GM18861 (cell line): ENCODE measurements around the gene GAPDHS.

Experiments used
- ATAC-seq: cut with Tn5 transposase; IDR thresholded peaks from one replicate; pipeline ENCODE4 v1.9.1; 2021; ENCODE audit not compliant: unreplicated experiment

The GAPDHS gene

DNA sequence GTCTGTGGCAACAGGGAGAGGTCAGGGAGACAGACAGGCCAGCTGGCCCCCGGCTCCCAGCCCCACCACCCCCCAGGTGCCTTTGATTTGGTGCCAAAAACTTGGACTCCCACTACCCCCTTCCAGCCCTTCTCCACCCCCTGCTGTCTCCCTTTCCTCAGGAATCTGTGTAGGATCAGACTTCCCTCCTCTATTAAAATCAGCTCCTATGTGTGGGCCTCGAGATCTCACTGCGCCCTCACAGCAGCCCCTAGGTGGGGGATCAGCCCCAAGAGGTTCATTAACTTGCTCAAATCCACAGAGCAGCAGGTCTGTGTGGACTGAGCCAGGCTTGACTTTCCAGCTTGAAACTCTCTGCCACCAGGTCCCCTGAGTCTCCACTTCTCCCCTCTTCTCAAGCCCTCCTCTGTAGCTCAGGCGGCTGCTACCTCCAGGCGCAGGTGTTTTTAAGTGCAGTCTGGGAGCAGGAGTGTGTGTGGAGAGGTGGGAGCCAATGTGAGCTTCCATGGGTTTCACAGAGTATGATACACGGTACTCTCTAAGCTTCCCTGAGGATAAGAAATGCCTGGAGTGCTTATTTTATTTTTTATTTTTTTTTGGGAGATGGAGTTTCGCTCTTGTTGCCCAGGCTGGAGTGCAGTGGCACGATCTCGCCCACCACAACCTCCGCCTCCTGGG lies 1.7 kb downstream of the GAPDHS start:
- no peak for ATAC-seq

DNA sequence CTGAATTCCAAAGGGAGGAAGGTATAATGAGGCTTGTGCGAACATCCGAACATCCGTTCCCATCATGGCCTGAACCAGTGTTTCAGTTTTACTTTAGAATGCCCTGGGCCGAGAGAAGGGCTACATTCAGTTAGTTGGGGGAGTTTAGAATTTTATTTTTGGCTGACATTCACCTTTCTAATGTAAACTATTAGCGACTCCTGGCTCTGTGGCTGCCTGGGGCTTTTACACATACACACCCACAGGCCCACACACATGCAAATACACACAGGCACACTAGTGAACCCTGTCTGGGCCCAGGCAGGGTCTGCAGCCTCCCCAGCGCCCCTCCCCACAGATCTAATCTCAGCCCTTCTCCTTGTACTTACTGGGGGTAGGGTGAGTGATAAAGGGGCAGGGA lies 6.1 kb downstream of the GAPDHS start:
- no peak for ATAC-seq

GRCh38 chr19:35539850-35540249 lies 6.6 kb downstream of the GAPDHS start:
- no peak for ATAC-seq

DNA sequence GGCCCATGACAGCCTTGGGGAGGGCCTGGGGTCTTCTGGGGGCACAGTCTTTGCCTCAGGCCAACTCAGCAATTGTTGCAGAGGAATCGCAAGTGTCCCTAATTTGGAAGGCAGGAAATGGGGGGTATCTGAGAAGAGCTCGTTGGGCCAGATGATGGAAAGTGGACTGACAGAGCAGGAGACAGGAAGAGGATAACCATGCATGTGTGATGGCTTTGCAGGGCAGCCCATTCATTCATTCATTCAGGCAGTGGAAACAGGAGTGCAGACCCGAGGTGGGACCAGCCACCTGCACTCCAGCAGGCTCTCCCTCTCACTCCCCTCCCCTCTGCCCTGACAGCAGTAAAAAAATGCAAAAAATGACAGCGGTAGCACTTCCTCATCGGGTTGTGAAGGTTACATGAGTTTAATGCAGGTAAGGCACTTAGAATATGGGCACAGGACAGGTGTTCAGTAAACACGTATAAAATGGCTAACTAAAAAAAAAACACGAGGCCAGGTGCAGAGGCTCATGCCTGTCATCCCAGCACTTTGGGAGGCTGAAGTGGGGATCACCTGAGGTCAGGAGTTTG lies 7.2 kb downstream of the GAPDHS start:
- no peak for ATAC-seq

GRCh38 chr19:35542209-35542608 lies 9.0 kb downstream of the GAPDHS start:
- no peak for ATAC-seq

DNA sequence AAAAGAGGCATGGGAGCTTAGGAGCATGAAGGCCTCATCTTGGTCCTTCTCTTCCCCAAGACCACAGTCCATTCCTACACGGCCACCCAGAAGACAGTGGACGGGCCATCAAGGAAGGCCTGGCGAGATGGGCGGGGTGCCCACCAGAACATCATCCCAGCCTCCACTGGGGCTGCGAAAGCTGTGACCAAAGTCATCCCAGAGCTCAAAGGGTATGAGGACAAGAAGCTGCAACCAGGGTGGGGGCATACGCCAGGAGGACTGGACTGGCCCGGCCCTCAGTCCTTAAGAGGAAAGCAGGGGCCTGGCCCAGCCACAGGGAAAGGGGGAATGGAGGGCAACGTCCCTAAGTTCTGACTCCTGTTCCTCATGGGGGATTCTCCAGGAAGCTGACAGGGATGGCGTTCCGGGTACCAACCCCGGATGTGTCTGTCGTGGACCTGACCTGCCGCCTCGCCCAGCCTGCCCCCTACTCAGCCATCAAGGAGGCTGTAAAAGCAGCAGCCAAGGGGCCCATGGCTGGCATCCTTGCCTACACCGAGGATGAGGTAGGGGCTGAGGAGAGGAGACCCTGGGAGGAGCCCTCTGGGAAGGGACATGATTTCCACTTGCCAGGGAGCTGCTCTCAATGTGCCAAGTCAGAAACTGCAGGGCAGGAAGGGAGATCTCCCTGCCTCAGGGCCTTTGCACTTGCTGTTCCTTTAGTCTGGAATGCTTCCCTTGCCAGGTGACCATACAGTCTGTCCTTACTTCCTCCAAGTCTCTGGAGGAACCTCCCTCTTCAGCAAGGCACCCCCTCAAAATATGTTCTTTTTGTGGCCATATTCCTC lies 10.2 kb downstream of the GAPDHS start:
- no peak for ATAC-seq

DNA sequence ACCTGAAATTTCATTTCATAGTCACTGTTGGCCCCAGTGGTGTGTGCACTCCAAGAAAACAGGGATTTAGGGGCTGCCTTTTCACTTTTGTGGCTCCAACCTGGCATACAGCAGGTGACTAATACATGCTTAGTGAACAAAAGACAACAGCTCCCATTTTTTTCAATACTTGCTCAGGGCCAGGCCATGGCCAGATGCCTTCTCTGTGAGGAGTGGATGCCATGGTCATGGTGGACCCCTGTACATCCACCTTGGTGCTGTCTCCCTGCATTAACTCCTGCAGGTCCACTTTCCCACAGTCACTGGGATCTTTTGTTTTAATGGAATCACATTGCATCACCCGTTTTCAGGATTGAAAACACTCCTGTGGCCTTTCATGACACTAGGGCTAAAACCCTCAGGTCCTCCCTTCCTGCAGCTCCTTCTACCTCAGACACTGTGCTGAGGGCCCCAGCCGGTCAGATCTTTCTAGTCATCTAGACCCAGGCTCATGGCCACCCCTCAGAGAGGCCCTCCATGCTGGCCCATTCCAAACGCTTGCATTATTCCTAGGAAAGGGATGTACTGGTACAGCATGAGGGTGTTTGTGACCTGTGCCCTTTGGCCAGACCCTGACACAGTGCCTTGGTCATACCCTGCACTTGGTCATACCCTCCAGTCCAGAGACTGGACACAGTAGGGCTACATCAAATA lies 11.0 kb downstream of the GAPDHS start:
- no peak for ATAC-seq

DNA sequence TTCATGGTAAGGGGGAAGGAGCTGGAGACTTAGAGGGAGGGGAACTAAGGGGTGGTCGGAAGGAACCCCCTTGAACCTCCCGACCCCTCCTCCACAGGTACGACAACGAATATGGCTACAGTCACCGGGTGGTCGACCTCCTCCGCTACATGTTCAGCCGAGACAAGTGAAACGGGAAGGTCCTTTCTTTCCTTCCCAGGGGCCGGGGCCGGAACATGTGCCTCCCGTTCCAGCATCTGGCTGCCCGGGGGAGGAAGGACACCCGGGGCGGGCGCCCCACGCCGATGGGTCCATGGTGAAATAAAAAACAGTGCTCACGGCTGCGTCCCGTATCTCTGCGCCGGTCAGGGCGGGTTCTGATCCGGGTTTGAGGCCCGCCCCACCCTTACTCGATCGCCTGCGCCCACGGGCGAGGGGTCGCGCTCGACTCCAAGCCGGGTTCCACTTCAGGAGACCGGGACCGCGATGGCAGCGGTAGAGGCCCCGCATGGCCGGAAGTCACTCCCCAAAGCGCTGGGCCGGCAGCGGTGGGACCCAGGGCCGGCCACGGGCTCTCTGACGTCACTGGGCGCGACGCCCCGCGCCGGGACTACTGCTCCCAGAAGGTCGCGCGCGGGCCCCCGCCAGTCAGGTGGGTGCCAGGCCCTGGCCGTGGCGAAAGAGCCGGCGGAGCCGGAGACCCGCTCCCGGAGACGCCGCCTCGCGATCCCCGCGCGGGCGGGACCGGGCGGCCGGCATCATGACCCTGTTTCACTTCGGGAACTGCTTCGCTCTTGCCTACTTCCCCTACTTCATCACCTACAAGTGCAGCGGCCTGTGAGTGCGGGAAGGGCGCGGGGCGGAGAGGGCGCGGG lies 12.0 kb downstream of the GAPDHS start, which contains the start of gene TMEM147:
TMEM147 (plus strand) TSS at position 626 of the 854 bp plus-strand sequence; CDS start at position 740, 114 bp downstream.
- peak; percentile 63 for ATAC-seq

GRCh38 chr19:35545855-35546381 lies 12.7 kb downstream of the GAPDHS start:
- ATAC-seq, result peak; percentile 26

GRCh38 chr19:35546532-35546931 lies 13.3 kb downstream of the GAPDHS start:
- no peak for ATAC-seq

DNA sequence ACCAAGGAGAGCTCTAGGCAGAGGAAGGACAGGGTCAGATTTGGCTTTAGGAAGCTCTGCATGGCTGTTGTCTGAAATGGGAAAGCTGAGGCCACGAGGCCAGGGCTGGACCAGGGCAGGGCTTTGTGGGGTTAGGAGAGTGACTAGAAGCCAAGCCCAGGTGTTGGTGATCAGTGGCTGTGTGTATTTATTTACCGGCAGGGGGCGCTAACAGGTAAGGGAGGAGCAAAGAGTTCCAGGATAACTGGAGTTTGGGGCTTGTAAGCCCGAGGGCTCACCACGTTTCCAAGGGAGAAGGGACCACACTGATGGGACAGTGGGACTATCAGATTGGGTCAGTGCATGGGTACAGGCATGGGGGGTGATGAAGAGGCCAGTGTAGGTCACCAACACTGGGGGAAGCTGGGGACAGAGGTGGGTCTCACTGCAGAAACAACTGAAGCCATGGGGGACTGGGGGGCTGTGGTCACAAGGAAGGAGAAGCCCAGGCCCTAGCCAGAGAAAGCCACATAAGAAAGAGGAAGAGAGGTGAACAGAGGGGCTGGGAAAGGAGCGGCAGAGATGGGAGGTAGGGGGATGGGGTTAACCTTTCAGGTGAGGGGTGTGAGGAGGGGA lies 16.0 kb downstream of the GAPDHS start:
- ATAC-seq, result no peak

DNA sequence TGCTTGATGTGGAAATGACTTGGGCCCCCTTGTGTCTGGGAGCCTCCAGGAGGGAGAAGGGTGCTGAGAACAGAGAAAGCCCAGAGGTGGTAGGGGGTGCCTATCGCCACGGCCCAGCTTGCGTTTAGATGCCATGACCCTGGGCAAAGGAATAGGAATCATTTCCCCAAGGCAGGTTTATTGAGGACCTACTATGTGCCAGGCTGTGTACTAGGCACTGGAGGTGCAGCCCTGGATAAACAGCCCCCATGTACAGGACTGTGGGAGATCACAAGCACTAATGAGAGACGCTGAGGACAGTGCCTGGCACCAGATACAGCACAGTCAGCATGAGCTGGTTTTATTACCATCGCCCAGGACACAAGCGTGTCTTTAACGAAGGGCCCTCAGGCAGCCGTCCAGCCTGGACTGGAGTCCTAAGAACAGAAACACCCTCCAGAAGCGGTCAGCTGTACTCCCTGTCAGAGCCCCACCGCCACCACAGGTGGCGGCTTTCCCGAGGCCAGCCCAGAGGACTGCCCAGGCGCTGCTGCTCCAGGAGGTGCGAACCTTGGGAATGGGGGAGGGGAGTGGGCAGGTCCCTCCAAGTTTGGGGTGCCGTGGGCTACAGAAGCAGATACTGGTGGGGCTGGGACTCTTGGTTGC lies 16.7 kb downstream of the GAPDHS start:
- no peak for ATAC-seq

DNA sequence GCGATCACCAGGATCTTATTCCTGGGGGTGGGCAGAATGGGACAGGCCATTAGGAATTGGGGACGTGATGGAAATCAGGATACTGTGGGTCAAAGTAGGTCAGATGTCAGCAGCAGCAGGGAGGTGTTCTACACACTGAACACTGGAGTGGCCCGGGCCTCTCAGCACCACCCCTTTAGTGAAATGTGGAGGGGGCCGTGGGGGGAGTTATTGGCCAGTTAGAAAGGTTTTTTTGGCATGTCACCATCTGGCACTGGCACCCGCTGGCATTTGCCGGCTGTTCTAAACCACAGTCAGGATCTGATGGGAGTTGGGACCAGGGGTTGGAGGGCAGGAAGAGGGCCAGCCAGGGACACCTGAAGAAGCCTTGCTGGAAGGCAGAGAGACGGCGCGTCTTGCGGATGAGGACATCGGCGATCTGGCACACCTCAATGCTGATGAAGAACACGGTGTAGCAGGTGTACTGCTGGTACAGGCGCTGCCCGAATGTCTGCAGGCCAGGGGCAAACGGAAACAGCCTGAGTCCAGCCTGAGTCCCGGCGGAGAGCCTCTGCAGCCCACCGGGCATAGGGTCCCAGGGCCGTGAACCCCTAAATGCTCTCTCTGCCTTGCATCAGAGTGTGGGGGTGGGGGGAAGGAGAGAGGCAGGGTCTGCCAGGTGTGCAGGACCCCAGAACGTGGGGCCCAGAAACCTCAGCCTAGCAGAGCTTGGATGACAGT lies 18.0 kb downstream of the GAPDHS start:
- ATAC-seq, result no peak

DNA sequence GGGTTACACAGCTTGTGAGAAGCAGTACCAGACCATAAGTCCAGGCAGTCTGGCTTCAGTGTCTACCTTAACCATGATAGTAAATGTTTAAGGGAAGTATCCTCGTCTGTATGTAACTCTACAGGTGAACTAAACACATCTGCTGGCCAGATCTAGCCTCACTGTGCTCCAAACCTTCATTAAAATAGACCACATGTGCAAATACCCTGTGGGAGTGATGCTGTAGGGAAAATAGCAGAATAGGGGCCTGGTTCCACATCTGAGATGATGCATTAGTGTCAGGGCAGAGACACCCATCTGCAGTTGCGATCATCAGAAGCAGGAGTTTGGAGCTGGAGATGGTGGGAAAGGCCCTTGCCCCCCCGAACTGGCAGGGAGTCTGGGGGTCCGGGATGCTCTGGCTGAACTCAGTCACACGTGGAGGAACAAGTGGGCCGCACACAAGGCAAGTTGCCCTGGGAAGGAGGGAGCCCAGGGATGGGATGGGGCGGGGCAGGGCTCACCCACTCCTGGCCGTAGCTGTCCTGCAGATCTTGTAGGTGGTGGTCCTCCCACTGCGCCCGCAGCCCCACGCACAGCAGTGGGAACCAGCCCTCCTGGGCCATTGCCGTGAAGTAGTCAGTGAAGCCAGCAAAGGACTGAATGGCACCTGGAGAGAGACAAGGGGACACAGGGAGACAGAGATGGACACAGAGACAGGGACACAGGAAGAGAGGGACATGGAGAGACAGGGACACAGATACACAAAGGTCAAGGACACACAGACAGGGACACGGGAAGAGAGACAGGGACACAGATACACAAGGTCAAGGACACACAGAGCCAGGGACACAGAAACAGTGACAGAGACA lies 19.5 kb downstream of the GAPDHS start:
- no peak for ATAC-seq

DNA sequence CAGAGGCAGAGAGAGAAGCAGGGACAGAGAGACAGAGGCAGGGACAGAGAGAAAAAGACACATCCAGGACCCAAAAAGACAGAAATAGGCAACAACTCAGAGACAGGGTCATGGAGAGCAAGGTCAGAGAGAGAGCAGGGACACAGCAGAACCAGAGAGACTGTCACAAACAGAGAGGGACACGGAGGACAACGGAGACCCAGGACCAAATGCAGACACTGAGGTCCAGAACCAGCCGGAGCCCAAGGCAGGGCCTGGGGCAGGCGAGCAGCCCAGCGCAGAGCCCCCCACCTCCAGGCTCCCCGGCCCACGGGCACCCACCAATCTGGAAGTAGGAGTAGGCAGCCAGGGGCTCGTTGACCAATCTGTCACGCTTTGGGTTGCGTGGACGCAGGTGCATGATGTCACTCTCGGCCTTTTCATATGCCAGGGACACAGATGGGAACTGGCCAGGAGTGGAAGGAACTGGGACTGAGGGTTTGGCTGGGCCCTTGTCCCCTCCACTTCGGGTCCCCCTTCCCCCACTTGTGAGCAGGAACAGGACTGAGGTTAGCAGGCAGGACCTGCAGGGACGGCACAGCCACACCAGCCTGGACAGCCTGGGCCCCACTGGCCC lies 20.2 kb downstream of the GAPDHS start:
- no peak for ATAC-seq

DNA sequence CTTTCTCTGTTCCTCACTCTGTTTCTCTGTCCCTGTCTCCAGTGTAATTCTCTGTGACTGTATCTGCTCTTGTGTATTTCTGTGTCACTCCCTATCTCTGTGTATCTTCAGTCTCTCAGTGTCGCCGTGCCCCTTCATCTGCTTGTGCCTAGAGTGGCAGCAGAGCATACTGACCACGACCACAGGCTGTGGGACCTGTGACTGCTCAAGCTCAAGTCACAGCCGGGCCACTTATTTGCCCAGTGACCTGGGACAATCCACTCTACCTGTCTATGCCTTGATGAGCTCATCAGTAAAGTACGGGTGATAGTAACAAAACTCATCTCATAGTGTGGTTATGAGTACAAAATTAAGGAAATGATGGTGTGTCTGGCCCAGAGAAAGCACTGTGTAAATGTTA lies 20.8 kb downstream of the GAPDHS start:
- ATAC-seq, result no peak

DNA sequence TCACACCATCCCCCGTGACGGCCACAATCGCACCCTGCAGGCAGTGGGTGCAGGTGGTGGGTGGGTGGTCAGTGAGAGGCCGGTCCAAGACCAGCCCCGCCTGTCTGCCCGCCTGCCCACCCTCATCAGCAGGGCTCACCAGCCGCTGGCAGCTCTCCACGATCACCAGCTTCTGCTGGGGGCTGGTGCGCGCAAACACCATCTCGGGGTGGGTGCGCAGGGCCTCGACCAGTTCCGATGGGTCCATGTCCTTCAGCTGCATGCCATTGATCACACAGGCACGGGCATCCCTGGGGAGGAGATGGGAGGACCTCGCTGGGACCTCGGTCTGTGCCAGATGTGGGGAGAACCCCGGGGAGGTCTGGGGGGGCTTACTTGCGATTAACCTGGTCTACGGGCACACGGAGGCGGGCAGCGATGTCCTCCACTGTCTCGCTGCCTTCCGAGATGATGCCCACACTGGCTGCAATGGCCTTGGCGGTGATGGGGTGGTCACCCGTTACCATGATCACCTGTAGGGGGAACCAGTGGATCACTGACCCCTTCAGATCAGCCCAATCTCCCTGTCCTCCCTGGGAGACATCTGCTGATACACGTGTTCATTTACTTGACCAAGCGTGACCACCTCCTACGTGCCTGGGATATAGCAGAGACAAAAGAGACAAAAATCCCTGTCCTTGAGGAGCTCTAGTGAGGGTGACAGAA lies 22.2 kb downstream of the GAPDHS start:
- ATAC-seq, result no peak
